ENCODE measurements around the gene LMBR1L.

The LMBR1L gene

DNA sequence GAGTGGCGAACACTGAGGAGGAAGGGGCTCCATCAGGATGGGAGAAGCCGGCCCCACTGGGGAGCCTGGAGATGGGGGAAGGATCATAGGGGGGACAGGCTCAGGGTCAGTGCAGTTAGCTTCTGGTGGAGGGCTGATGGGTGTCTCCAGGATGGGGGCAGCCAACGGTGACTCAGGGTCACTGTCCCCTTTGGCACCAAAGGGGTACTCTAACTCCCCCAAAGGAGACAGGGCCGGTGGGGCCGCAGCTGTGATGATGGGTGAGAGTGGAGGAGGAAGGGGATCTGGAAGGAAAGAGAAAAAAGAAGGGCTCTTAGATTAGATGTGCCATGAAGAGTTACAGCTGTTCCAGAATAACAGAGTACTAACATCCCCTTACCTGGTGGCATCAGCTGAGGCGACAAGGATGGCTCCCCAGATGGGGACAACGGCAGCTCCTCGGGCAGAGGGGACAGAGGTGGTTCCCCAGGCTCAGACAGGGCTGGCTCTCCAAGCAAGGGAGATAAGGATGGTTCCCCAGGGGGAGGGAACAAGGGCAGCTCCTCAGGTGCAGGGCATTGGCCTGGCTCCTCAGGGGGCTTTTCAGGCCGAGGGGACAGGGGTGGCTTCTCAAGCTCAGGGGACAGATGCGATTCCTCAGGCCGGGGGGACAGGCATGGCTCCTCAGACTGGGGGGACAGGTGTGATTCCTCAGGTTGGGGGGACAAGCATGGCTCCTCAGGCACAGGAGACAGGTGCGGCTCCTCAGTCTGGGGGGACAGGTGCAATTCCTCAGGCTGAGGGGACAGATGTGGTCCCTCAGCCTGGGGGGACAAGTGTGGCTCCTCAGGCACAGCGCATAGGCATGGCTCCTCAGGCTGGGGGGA is 59.9 kb downstream of the LMBR1L start:
- DNase-seq: no peak

DNA sequence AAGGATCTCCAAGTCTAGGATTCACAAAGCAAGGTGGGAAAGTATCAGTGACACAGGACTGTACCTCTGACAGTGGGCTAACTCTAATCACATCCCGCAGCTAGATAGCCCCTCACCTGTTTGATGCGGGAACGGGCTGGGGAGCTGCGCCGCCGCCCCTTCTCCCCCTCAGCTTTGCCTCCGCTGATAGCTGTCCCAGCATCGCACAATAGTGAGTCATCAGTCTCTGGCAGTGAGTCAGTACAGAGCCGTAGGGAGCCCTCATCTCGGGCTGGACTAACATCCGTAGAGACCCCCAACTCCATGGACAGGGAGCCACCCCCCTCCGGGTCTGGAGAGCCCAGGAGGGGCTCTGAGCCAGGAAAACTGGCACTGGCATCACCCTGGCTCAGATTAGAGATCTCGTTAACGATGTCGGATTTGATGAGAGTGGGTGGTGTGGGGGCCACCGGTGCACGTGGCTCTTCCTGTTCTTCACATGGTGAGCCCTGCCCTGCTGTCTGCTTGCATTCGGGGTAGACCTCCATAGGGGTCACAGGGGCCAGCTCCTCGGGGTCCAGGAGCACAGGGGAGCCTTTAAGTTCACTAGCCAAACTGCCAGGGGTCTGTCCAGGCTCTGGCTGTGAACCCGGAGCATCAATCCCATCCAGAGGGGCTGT is 61.0 kb downstream of the LMBR1L start:
- DNase-seq: no peak

- no peak for DNase-seq
These were observed 61.7 kb downstream of the LMBR1L start for GRCh38 chr12:49048953-49049352.
